Loucy (cell line): ENCODE data around the gene SLC16A6.
"Not testable (repeated sequence)": the region's sequence is repeated elsewhere in the genome, so short reads cannot be mapped to it uniquely, and the experiment has no call there.

Experiments
- H2AFZ ChIP-seq: fragments of 200-600 bp; sonication (generic); 2 replicates; pipeline ENCODE4 v1.6.0; 2016; ENCODE audit warnings: antibody characterized with exemption, mild to moderate bottlenecking, low read length, moderate library complexity
- H3F3A ChIP-seq: fragments of 200-600 bp; 2 replicates; pipeline ENCODE4 v1.6.0; 2016; ENCODE audit warnings: antibody characterized with exemption, low read depth, mild to moderate bottlenecking
- H3K27me3 ChIP-seq: fragments of 200-600 bp; sonication (generic); 2 replicates; pipeline ENCODE4 v1.6.1; 2014; ENCODE audit warnings: low read length, mild to moderate bottlenecking; ENCODE audit not compliant: insufficient read depth, poor library complexity, severe bottlenecking
- H3K36me3 ChIP-seq: fragments of 200-600 bp; sonication (generic); 2 replicates; pipeline ENCODE4 v1.6.1; 2016; ENCODE audit warnings: low read length; ENCODE audit not compliant: insufficient read depth
- H3K4me1 ChIP-seq: fragments of 200-600 bp; sonication (generic); 2 replicates; pipeline ENCODE4 v1.5.1; 2014; ENCODE audit warnings: low read length, mild to moderate bottlenecking; ENCODE audit not compliant: insufficient read depth, poor library complexity, severe bottlenecking
- H3K4me2 ChIP-seq: fragments of 200-600 bp; sonication (generic); 2 replicates; pipeline ENCODE4 v1.6.0; 2014; ENCODE audit warnings: antibody characterized with exemption, low read length, low read depth, mild to moderate bottlenecking; ENCODE audit not compliant: poor library complexity, severe bottlenecking
- H3K4me3 ChIP-seq: fragments of 200-600 bp; sonication (generic); 2 replicates; pipeline ENCODE4 v1.5.1; 2014; ENCODE audit warnings: low read length, mild to moderate bottlenecking, mixed read lengths; ENCODE audit not compliant: poor library complexity, severe bottlenecking
- H3K79me2 ChIP-seq: fragments of 200-600 bp; sonication (generic); 2 replicates; pipeline ENCODE4 v1.6.1; 2014; ENCODE audit warnings: low read length; ENCODE audit not compliant: insufficient read depth
- H3K9ac ChIP-seq: fragments of 200-600 bp; sonication (generic); 2 replicates; pipeline ENCODE4 v1.6.0; 2014; ENCODE audit warnings: mild to moderate bottlenecking, low read depth, low read length, moderate library complexity; ENCODE audit not compliant: poor library complexity, severe bottlenecking
- H3K9me2 ChIP-seq: fragments of 200-600 bp; sonication (generic); replicated peaks from 2 replicates; pipeline ENCODE4 v1.6.1; 2016; ENCODE audit warnings: low read depth, low read length, mixed read lengths
- H3K9me3 ChIP-seq: fragments of 200-600 bp; sonication (generic); 2 replicates; pipeline ENCODE4 v1.6.1; 2014; ENCODE audit warnings: mild to moderate bottlenecking, antibody characterized with exemption, low read length, low read depth; ENCODE audit not compliant: insufficient read depth
- H4K20me1 ChIP-seq: fragments of 200-600 bp; sonication (generic); 2 replicates; pipeline ENCODE4 v1.6.0; 2014; ENCODE audit warnings: antibody characterized with exemption, low read length, mild to moderate bottlenecking; ENCODE audit not compliant: insufficient read depth, poor library complexity, severe bottlenecking
- EZH2phosphoT487 ChIP-seq: fragments of 200-600 bp; IDR thresholded peaks from 2 replicates; pipeline ENCODE4 v1.6.1; 2018; ENCODE audit warnings: antibody characterized with exemption, mild to moderate bottlenecking, moderate library complexity, borderline replicate concordance
- TF ChIP-seq, protein P1 (sequence below): fragments of 200-600 bp; sonication (generic); conservative IDR thresholded peaks from 2 replicates; pipeline ENCODE4 v1.5.1; 2014; ENCODE audit warnings: mild to moderate bottlenecking, antibody characterized with exemption, low read length

The SLC16A6 gene

DNA sequence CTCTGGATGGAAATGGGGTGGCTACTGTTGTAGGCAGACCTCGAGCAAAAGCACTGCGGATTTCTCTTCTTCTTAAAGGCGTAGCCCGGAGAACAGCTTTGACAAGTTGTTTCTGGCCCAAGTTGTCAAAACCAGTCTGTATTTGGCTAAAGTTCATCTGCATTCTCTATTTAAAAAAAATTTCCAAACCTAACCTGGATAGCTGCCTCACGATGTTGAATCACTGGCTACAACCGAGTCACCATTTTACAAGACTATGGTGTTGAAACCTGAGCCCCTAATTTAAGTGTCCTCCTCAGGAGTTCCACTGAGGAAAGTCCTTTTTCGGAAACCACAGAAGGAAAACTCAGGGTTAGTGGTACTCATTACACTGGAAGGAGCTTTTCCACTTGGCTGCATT is 1.5 kb downstream of the SLC16A6 start:
- Histone ChIP-seq H3K27me3 (no peaks in the 10 kb centered on the region), H3F3A (peaks cover 5% of the 10 kb centered on the region; the same call in 1 of the 2 replicates), H4K20me1 (no peaks in the 10 kb centered on the region), H3K4me2 (peak overlapping the region; percentile 76), H3K9me2 (no peaks in the 10 kb centered on the region), H3K9me3 (no peaks in the 10 kb centered on the region), H3K4me3 (peak overlapping the region; percentile 75), H3K36me3 (no peaks in the 10 kb centered on the region), H2AFZ (no peak overlapping the region), H3K4me1 (peaks cover 24% of the 10 kb centered on the region), H3K79me2 (0 out of 2 replicates have a peak, but pooled peaks cover 3% of the 10 kb centered on the region), H3K9ac (no peak overlapping the region)
- no peak for TF ChIP-seq EZH2phosphoT487
- TF ChIP-seq, protein P1, sequence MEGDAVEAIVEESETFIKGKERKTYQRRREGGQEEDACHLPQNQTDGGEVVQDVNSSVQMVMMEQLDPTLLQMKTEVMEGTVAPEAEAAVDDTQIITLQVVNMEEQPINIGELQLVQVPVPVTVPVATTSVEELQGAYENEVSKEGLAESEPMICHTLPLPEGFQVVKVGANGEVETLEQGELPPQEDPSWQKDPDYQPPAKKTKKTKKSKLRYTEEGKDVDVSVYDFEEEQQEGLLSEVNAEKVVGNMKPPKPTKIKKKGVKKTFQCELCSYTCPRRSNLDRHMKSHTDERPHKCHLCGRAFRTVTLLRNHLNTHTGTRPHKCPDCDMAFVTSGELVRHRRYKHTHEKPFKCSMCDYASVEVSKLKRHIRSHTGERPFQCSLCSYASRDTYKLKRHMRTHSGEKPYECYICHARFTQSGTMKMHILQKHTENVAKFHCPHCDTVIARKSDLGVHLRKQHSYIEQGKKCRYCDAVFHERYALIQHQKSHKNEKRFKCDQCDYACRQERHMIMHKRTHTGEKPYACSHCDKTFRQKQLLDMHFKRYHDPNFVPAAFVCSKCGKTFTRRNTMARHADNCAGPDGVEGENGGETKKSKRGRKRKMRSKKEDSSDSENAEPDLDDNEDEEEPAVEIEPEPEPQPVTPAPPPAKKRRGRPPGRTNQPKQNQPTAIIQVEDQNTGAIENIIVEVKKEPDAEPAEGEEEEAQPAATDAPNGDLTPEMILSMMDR, result no peak

DNA sequence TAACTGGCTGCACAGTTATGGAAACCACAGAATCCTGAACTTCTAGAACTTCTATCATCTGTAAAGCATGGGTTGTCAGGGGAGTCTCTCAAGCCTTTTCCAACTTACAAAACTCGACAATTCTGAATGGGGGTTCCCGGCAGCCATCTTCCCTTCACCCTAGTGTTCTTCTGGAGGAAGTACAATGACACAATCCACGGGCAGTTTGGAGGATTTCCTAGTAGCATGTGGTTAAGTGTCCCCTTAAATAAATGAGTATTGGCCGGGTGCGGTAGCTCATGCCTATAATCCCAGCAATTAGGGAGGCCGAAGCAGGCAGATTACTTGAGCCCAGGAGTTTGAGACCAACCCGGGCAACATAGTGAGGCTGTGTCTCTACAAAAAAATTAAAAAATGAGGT is 2.1 kb downstream of the SLC16A6 start:
- TF ChIP-seq, protein P1, result peak; percentile 35; the same call in 1 of the 2 replicates
- no peak for TF ChIP-seq EZH2phosphoT487
- Histone ChIP-seq H3K36me3 (no peaks in the 10 kb centered on the region), H3K9me2 (no peaks in the 10 kb centered on the region), H3K4me2 (no peak overlapping the region), H3K9ac (no peak overlapping the region), H3K27me3 (no peaks in the 10 kb centered on the region), H3K4me3 (no peak overlapping the region), H3K79me2 (0 out of 2 replicates have a peak, but pooled peaks cover 3% of the 10 kb centered on the region), H3K9me3 (no peaks in the 10 kb centered on the region), H4K20me1 (no peaks in the 10 kb centered on the region), H3F3A (peaks cover 5% of the 10 kb centered on the region; the same call in 1 of the 2 replicates), H3K4me1 (peaks cover 24% of the 10 kb centered on the region), H2AFZ (no peak overlapping the region)

DNA sequence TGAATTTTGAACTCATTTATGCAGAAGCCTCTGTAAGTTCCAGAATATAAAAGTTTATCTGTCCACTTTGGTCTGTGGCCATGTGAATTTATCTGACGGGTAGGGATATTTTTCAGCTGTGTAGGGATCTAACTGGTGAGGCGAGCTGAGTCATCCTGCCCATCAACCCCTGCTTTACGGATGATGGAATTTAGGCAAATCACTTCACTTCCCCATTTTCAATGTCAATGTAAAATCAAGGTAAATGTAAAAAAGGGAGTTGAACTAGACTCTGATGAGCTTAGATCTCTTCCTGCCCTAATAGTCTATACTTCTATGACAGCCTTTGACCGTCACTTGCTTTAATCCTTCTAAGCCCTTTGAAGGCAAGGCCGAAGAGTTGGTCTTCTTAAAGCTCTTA is 2.6 kb downstream of the SLC16A6 start:
- no peaks in the 10 kb centered on the region for H4K20me1 ChIP-seq
- no peak overlapping the region for H3K4me3 ChIP-seq
- peaks cover 24% of the 10 kb centered on the region for H3K4me1 ChIP-seq
- no peaks in the 10 kb centered on the region for H3K36me3 ChIP-seq
- no peak overlapping the region for H2AFZ ChIP-seq
- H3F3A ChIP-seq, result peaks cover 5% of the 10 kb centered on the region; the same call in 1 of the 2 replicates
- H3K9me3 ChIP-seq, result no peaks in the 10 kb centered on the region
- H3K4me2 ChIP-seq, result no peak overlapping the region
- TF ChIP-seq, protein P1, result no peak
- TF ChIP-seq EZH2phosphoT487, result no peak
- H3K27me3 ChIP-seq, result no peaks in the 10 kb centered on the region
- H3K79me2 ChIP-seq, result 0 out of 2 replicates have a peak, but pooled peaks cover 3% of the 10 kb centered on the region
- no peak overlapping the region for H3K9ac ChIP-seq
- no peaks in the 10 kb centered on the region for H3K9me2 ChIP-seq

DNA sequence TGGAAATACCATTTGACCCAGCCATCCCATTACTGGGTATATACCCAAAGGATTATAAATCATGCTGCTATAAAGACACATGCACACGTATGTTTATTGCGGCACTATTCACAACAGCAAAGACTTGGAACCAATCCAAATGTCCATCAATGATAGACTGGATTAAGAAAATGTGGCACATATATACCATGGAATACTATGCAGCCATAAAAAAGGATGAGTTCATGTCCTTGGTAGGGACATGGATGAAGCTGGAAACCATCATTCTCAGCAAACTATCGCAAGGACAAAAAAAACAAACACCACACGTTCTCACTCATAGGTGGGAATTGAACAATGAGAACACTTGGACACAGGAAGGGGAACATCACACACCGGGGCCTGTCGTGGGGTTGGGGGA is 9.0 kb downstream of the SLC16A6 start:
- H3K9me2 ChIP-seq, H3K27me3 ChIP-seq, H3K9ac ChIP-seq, H3K4me3 ChIP-seq, H3K4me2 ChIP-seq, H3F3A ChIP-seq, H3K36me3 ChIP-seq, H4K20me1 ChIP-seq, H3K4me1 ChIP-seq, H3K79me2 ChIP-seq, H3K9me3 ChIP-seq, H2AFZ ChIP-seq: not testable (repeated sequence)
